HG02840 (cell line): ENCODE measurements around the gene PSD4.

Experiments used
- ATAC-seq: cut with Tn5 transposase; IDR thresholded peaks from one replicate; pipeline ENCODE4 v1.9.1; 2021; ENCODE audit warnings: mild to moderate bottlenecking, moderate library complexity, moderate number of reproducible peaks; ENCODE audit not compliant: unreplicated experiment, low FRiP score

PSD4 gene

GRCh38 chr2:113234721-113235346, 61.1 kb downstream of the PSD4 start:
- ATAC-seq, result no peak

GRCh38 chr2:113235347-113236226, 61.8 kb downstream of the PSD4 start:
- peak; percentile 96 for ATAC-seq

- no peak for ATAC-seq
These were observed 62.8 kb downstream of the PSD4 start for GRCh38 chr2:113236367-113237159.

- no peak for ATAC-seq
These were observed 63.9 kb downstream of the PSD4 start for GRCh38 chr2:113237604-113238160.

GRCh38 chr2:113238871-113239839, 65.4 kb downstream of the PSD4 start:
- no peak for ATAC-seq

DNA sequence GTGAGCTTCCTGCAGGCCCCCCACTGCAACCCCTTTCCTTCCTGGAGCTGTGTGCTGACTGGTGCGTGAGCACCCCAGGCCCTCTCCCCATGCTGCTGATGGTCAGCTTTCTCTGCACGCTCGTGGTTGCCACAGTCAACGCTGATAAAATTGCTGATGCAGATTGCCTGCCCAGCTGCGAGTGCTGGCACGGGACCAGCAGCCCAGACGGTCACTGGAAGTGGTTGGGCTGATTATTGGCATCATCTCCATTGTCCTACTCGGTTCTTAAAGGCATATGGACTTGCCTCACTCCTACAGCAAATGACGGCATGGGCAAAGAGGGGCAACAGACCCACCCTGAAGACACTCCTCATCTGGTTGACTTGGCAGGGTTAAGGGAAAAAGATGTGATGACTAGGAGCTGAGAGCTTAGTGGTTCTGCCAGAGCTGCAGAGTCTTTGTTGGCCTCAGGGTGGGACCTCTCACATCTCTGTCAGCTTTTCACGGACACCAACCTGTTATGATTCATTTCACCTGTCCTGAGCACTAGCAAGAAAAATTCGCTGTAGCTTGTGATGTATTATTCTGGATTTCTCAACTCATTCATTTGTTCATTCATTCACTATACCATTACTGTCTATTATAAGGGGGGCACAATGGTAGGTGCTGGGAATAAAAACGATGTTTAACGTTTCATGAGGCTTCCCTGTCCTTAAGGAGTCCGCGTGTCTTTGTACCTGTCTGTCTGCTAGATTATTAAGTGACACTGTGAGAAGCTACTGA, 66.6 kb downstream of the PSD4 start:
- ATAC-seq, result no peak

DNA sequence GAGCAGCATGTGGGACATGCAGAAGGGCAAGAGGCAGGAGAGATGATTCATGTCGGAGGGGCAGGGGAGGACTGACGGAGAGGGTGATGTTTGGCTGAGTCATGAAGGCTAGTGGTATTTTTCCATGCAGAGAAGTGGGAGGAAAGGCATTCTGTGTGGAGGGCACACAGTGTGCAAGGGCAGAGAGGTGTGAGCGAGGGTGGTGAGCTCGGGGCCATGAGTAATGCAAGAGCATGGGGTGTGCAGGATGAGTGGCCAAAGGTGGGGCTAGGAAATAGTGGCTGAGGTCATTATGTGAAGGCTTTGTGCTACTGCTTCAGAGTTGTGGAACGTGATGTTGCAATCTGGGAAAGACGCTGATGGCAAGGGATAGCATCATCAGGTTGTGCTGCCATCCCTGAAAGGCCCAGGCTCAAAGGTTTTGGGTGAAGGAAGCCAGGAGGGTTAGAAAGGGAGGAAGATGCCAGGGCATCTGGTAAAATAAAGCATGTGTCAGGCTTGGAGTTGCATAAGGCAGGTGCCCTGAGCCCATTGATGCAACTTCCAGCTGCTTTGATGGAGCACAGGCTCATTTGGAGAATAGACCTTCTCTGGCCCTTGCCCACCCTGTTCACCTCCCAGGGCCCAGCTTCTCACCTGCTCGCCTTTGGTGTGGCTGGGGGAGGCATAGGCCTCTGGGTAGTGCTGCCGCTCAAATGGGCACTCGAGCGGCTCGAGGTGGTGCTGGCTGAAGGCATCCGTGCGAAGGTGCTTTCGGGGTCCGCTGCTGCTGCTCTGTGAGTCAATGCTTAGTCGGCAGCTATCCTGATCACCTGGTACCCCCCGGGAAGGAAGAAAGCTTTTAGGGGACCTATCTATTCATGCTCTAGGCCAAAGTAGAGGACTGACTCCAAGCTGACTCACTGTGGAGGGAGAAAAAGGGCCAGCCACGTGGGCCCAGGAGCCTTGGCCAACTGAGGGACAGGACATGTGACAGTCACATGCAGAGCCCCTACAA, 67.4 kb downstream of the PSD4 start:
- no peak for ATAC-seq

DNA sequence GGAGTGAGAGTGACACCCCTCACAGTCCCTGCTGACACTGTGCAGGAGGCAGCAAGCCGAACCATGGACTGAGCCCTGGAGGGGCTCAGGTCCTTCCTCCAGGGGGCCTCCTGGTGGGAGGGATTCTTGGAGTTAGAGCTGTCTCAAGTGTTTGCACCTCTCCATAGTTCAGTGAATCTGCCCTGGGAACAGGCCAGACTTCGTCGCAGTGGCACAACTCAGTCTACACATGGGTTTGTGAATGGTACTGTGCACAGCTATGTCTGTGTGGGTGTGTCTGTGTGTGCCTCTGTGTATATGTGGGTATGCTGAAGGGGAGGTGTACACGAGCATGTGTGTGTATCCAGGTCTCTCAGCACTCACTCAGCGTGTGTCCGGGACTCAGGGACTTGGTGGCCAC, 68.6 kb downstream of the PSD4 start:
- no peak for ATAC-seq

DNA sequence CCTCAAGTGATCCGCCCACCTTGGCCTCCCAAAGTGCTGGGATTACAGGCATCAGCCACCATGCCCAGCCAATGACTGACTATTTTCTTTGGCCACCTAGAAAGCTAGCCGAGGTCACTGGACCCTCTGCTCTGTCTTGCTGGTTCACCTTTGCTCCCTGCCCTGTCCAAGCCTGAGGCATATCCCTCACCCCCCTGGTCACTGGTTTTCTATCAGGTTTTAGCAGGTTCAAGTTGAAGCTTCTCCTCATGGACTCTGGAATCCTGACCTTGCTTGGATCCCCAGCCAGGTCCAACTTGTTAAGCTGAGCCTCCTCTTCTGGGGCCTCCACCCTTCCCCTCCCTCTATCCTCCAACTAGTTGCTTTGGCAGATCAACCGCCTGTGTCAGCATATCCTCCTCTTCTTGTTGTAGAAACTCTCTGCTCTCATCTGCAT, 71.5 kb downstream of the PSD4 start:
- no peak for ATAC-seq

- ATAC-seq, result no peak
These were observed 72.8 kb downstream of the PSD4 start for GRCh38 chr2:113246606-113247005.

DNA sequence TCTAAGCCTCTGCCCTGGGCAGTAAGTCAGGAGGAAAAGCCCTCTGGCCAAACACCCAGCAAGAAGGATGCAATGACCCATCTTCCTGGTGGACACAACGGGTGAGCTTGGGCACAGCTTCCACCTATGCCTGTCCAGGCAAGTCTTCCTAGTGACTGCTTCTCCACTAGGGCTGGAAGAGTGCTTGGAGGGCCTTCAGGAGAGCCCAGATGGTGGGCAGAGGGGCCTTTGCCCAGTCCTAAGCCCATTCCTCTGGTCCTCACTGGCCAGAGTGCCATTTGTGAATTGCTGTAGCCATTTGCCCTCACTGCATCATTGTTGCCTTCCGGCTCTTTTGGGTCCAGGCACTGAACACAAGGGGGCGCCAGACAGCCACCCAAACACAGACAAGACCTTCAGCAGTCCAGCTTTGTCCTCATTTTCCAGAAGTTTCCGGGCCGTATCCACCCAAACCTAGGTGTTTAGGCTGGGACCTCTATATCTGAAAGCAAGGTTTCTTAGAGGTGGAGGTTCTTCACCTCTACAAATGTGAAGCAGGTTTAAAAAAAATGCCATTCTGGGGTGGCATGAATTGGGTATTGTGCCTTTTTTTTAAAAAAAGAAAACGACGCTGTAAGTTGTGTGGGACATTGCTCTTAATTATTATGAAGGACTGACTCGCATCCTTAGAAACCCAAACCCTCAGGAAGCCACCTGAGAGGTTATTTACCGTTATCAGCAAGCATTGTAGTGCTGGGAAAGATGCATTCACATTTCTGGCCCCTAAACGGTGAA, 75.4 kb downstream of the PSD4 start:
- no peak for ATAC-seq

DNA sequence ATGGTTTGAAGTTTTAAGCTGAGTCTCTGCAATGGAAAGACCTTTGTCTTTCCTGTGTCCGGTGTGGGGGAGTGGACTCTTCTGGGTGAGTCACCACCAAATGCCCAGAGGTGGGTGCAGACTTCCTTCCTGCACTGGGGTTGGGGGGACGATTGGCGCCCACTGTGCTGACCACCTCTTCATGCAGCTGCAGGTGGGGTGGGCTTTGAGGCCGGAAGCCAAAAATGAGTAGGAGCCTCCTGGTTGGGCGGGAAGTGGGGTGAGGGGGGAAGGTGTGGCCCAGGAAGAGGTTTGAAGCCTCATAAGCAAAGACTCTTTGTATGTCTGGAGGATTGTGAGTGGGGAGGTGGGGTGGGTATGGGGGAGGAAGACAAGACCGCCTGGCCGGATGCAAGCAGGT, 77.3 kb downstream of the PSD4 start:
- no peak for ATAC-seq

DNA sequence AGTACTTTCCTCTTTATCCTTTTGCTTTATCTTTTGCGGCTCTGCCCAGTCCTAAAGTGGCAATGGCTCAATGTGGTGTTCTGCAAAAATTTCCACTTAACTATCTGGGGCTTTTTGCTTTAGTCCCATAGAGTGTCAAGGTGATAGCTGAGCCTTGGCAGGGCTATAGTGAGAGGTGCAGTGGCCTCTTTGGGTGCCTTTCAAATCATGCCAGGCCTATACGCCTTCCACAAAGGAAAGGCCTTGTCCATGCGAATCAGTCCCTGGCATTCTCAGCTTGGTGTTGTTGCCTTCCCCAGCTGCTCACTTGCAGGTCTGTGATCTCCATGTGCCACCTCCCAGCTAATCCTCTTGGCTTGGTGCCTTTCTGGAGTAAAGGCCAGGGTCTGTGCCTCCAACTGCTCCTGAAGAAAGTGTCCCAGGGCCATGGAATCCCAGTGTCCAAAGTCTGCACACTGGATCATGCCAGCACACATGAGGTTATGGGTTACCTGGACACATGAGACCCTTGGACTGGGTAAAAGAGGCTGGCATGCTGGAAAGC, 78.3 kb downstream of the PSD4 start:
- no peak for ATAC-seq

DNA sequence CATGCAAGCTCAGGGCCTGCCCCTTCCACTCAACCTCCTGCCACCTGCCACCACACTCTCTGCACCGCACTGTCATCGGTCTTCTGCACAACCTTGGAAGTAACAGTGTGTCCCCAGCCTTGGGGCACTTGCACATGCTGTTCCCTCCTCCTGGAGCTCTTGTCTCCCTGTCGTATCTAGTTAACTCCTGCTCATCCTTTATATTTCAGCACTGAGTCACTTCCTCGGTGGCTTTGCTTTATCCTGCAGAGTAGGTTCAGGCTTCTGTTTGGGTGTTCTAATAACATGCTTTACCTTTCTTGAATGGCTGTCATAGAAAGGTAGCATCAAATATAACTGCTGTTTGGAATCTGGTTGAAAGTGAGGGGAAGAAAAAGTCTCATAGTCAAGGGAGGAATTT, 79.7 kb downstream of the PSD4 start:
- ATAC-seq, result no peak

GRCh38 chr2:113255140-113256070, 81.6 kb downstream of the PSD4 start:
- ATAC-seq, result no peak
